Liver (tissue), 9 donors: Measurements from ENCODE around the gene MARK1. TPM values are rescaled to one million over a fixed set of nuclear protein-coding genes. Genes with fewer than 3 reads are reported as not detected.

Experiments used
- DNase-seq: peaks from one replicate; pipeline ENCODE4 v3.0.0-alpha.2; 2017; ENCODE audit warnings: low spot score
- H3K27ac ChIP-seq, 2 donors: one replicate each; pipeline ENCODE4 v1.7.0; 2013; ENCODE audit warnings: inconsistent platforms in 2 of 2, low read length in 2 of 2, control low read depth in 1 of 2, low read depth in 1 of 2, mild to moderate bottlenecking in 1 of 2
- H3K27me3 ChIP-seq, 4 donors: one replicate each; pipeline versions ENCODE4 v1.6.1 to v1.7.0; 2013; ENCODE audit warnings: low read length in 3 of 4, inconsistent platforms in 1 of 4, mild to moderate bottlenecking in 1 of 4, moderate library complexity in 1 of 4; ENCODE audit not compliant: control insufficient read depth in 4 of 4, insufficient read depth in 4 of 4
- H3K36me3 ChIP-seq, 4 donors: one replicate each; pipeline versions ENCODE4 v1.6.1 to v1.7.0; 2013; ENCODE audit warnings: low read length in 3 of 4, mild to moderate bottlenecking in 3 of 4, low read depth in 1 of 4, moderate library complexity in 1 of 4; ENCODE audit not compliant: control insufficient read depth in 4 of 4, insufficient read depth in 3 of 4
- H3K4me1 ChIP-seq, 4 donors: one replicate each; pipeline versions ENCODE4 v1.6.1 to v1.7.0; 2013; ENCODE audit warnings: low read length in 3 of 4, mild to moderate bottlenecking in 3 of 4, moderate library complexity in 1 of 4; ENCODE audit not compliant: control insufficient read depth in 4 of 4, insufficient read depth in 4 of 4
- H3K4me3 ChIP-seq, 3 donors: one replicate each; pipeline versions ENCODE4 v1.6.1 to v1.7.0; 2013; ENCODE audit warnings: low read length in 3 of 3, control low read depth in 1 of 3, low read depth in 1 of 3, mild to moderate bottlenecking in 1 of 3
- H3K9ac ChIP-seq, 2 donors: one replicate each; pipeline ENCODE4 v1.7.0; 2013; ENCODE audit warnings: low read length in 2 of 2, mild to moderate bottlenecking in 2 of 2, moderate library complexity in 2 of 2, control low read depth in 1 of 2, low read depth in 1 of 2
- H3K9me3 ChIP-seq, 4 donors: one replicate each; pipeline versions ENCODE4 v1.6.1 to v1.7.0; 2013; ENCODE audit warnings: low read length in 3 of 4; ENCODE audit not compliant: control insufficient read depth in 4 of 4
- EGR1 ChIP-seq, 2 donors: IDR thresholded peaks; 2 replicates each; pipeline ENCODE4 v1.6.1; 2016 to 2018; ENCODE audit warnings: antibody characterized with exemption in 2 of 2, low read depth in 2 of 2
- FOXA1 ChIP-seq: IDR thresholded peaks from 2 replicates; pipeline ENCODE4 v1.6.1; 2016; ENCODE audit warnings: antibody characterized with exemption
- FOXA2 ChIP-seq: IDR thresholded peaks from 2 replicates; pipeline ENCODE4 v1.6.1; 2016; ENCODE audit warnings: antibody characterized with exemption
- GABPA ChIP-seq, 2 donors: IDR thresholded peaks in 1 of 2; conservative IDR thresholded peaks in 1 of 2; 2 replicates each; pipeline ENCODE4 v1.6.1; 2016; ENCODE audit warnings: antibody characterized with exemption in 2 of 2, mild to moderate bottlenecking in 1 of 2, moderate library complexity in 1 of 2
- HNF4A ChIP-seq, 2 donors: conservative IDR thresholded peaks; 2 replicates each; pipeline ENCODE4 v1.6.1; 2016; ENCODE audit warnings: antibody characterized with exemption in 2 of 2, mild to moderate bottlenecking in 2 of 2
- HNF4G ChIP-seq: IDR thresholded peaks from 2 replicates; pipeline ENCODE4 v1.6.1; 2016; ENCODE audit warnings: antibody characterized with exemption
- JUND ChIP-seq, 2 donors: IDR thresholded peaks; 2 replicates each; pipeline ENCODE4 v1.6.1; 2016; ENCODE audit warnings: antibody characterized with exemption in 2 of 2
- MAX ChIP-seq: IDR thresholded peaks from 2 replicates; pipeline ENCODE4 v1.6.1; 2016; ENCODE audit warnings: antibody characterized with exemption
- NR2F2 ChIP-seq: IDR thresholded peaks from 2 replicates; pipeline ENCODE4 v1.6.1; 2016; ENCODE audit warnings: antibody characterized with exemption
- RAD21 ChIP-seq, 2 donors: IDR thresholded peaks; 2 replicates each; pipeline ENCODE4 v1.6.1; 2016; ENCODE audit warnings: antibody characterized with exemption in 2 of 2, mild to moderate bottlenecking in 2 of 2
- REST ChIP-seq: IDR thresholded peaks from 2 replicates; pipeline ENCODE4 v1.6.1; 2016; ENCODE audit warnings: antibody characterized with exemption, mild to moderate bottlenecking
- RXRA ChIP-seq, 2 donors: IDR thresholded peaks; 2 replicates each; pipeline ENCODE4 v1.6.1; 2017 to 2018; ENCODE audit warnings: antibody characterized with exemption in 2 of 2, mild to moderate bottlenecking in 1 of 2
- TAF1 ChIP-seq: conservative IDR thresholded peaks from 2 replicates; pipeline ENCODE4 v1.6.1; 2016; ENCODE audit warnings: antibody characterized with exemption, mild to moderate bottlenecking
- WGBS: extraction: QIAGEN DNeasy Blood & Tissue Kit; methylation state at CpG from one replicate; pipeline ENCODE4 v1.1.7; 2013; 5-methylcytosine and 5-hydroxymethylcytosine counted together
- polyA plus RNA-seq, 2 donors: library from polyadenylated mRNA; stranded (reverse) in 1 of 2; unstranded in 1 of 2; fragments of 200-250 nt in 1 of 2; fragments of >200 nt in 1 of 2; fragmentation: Nextera tagmentation in 1 of 2; extraction: Ambion mirVana in 1 of 2; gene quantifications; one replicate each; pipeline versions ENCODE4 v1.2.1 to v1.2.3, GENCODE V29; 2013 to 2015
- total RNA-seq, 2 donors: library from RNA; depleted of rRNA; stranded (reverse); fragments of >200 nt; gene quantifications; one replicate each; pipeline ENCODE4 v1.2.3, GENCODE V29; 2014
- TF ChIP-seq, protein P1 (sequence below): fragments of 150-350 bp; IDR thresholded peaks from 2 replicates; pipeline ENCODE4 v1.5.1; 2017; ENCODE audit warnings: improper control_type of control experiment, low read depth, low read length; ENCODE audit not compliant: missing input control
- TF ChIP-seq, protein P2 (sequence below): IDR thresholded peaks from 2 replicates; pipeline ENCODE4 v1.6.1; 2016; ENCODE audit warnings: antibody characterized with exemption
- TF ChIP-seq, protein P3 (sequence below): IDR thresholded peaks from 2 replicates; pipeline ENCODE4 v1.6.1; 2016; ENCODE audit warnings: antibody characterized with exemption
- donor health status: healthy.
- donor health status: healthy.
- donor health status: healthy.
- donor health status: healthy.
- donor health status: healthy.

The MARK1 gene
- total and polyA plus RNA-seq, 4 donors = 0.10 to 0.59 (median 0.25) TPM

GRCh38 chr1:220564216-220564615, 36.3 kb downstream of the MARK1 start:
- no peaks in the 10 kb centered on the region for H3K36me3 ChIP-seq
- no peak overlapping the region for H3K27ac ChIP-seq
- no peak overlapping the region for H3K9ac ChIP-seq
- H3K27me3 ChIP-seq = no peaks in the 10 kb centered on the region
- H3K4me3 ChIP-seq = no peak overlapping the region
- H3K4me1 ChIP-seq = peaks cover 0 to 1% (median 0%) of the 10 kb centered on the region in 4 donors
- TF ChIP-seq MAX (no peak), REST (no peak), FOXA1 (no peak), GABPA (IDR thresholded peaks at IDR 0.05 in 1 of 2, conservative IDR thresholded peaks at IDR 0.05 in 1 of 2) (no peak), NR2F2 (no peak), RXRA (IDR thresholded peaks at IDR 0.05) (no peak), EGR1 (IDR thresholded peaks at IDR 0.05; ENCODE audit: low read depth in 2 of 2) (no peak), HNF4A (conservative IDR thresholded peaks at IDR 0.05) (no peak), JUND (IDR thresholded peaks at IDR 0.05) (no peak), FOXA2 (no peak), HNF4G (no peak), RAD21 (IDR thresholded peaks at IDR 0.05) (no peak), TAF1 (no peak)
- TF ChIP-seq, protein P1, sequence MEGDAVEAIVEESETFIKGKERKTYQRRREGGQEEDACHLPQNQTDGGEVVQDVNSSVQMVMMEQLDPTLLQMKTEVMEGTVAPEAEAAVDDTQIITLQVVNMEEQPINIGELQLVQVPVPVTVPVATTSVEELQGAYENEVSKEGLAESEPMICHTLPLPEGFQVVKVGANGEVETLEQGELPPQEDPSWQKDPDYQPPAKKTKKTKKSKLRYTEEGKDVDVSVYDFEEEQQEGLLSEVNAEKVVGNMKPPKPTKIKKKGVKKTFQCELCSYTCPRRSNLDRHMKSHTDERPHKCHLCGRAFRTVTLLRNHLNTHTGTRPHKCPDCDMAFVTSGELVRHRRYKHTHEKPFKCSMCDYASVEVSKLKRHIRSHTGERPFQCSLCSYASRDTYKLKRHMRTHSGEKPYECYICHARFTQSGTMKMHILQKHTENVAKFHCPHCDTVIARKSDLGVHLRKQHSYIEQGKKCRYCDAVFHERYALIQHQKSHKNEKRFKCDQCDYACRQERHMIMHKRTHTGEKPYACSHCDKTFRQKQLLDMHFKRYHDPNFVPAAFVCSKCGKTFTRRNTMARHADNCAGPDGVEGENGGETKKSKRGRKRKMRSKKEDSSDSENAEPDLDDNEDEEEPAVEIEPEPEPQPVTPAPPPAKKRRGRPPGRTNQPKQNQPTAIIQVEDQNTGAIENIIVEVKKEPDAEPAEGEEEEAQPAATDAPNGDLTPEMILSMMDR = no peak
- TF ChIP-seq, protein P2, sequence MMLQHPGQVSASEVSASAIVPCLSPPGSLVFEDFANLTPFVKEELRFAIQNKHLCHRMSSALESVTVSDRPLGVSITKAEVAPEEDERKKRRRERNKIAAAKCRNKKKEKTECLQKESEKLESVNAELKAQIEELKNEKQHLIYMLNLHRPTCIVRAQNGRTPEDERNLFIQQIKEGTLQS = no peak
- TF ChIP-seq, protein P3, sequence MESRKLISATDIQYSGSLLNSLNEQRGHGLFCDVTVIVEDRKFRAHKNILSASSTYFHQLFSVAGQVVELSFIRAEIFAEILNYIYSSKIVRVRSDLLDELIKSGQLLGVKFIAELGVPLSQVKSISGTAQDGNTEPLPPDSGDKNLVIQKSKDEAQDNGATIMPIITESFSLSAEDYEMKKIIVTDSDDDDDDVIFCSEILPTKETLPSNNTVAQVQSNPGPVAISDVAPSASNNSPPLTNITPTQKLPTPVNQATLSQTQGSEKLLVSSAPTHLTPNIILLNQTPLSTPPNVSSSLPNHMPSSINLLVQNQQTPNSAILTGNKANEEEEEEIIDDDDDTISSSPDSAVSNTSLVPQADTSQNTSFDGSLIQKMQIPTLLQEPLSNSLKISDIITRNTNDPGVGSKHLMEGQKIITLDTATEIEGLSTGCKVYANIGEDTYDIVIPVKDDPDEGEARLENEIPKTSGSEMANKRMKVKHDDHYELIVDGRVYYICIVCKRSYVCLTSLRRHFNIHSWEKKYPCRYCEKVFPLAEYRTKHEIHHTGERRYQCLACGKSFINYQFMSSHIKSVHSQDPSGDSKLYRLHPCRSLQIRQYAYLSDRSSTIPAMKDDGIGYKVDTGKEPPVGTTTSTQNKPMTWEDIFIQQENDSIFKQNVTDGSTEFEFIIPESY = no peak
- 93% methylated on average over 3 of the region's 3 CpGs for WGBS
- no peak for DNase-seq
- H3K9me3 ChIP-seq = no peaks in the 10 kb centered on the region

- H3K9me3 ChIP-seq = no peaks in the 10 kb centered on the region
- H3K4me3 ChIP-seq = no peak overlapping the region
- H3K27ac ChIP-seq = no peak overlapping the region
- H3K9ac ChIP-seq = no peak overlapping the region
- no peaks in the 10 kb centered on the region for H3K36me3 ChIP-seq
- H3K27me3 ChIP-seq = no peaks in the 10 kb centered on the region
- H3K4me1 ChIP-seq = peaks cover 0 to 1% (median 0%) of the 10 kb centered on the region in 4 donors
- DNase-seq = no peak
- TF ChIP-seq, protein P3 = no peak
- TF ChIP-seq MAX (no peak), HNF4G (no peak), EGR1 (IDR thresholded peaks at IDR 0.05; ENCODE audit: low read depth in 2 of 2) (no peak), RXRA (IDR thresholded peaks at IDR 0.05) (no peak), FOXA2 (no peak), RAD21 (IDR thresholded peaks at IDR 0.05) (no peak), HNF4A (conservative IDR thresholded peaks at IDR 0.05) (no peak)
- TF ChIP-seq, protein P2 = no peak
- TF ChIP-seq, protein P1 = no peak
These were observed 37.7 kb downstream of the MARK1 start for GRCh38 chr1:220565670-220566069.
